Hindlimb muscle (tissue), 1 donor: ENCODE results near the gene GLYATL1. TPM values are rescaled to one million over a fixed set of nuclear protein-coding genes. Genes with fewer than 3 reads are reported as not detected.
"Not testable (repeated sequence)": the region's sequence is repeated elsewhere in the genome, so short reads cannot be mapped to it uniquely, and the experiment has no call there.

Source experiments
- DNase-seq: peaks from one replicate; pipeline ENCODE4 v3.0.0-alpha.2; 2013
- polyA plus RNA-seq: library from polyadenylated mRNA; unstranded; fragments of 120-200 nt; gene quantifications from one replicate; pipeline ENCODE4 v1.2.1, GENCODE V29; 2013; ENCODE audit not compliant: insufficient read length

The GLYATL1 gene
- polyA plus RNA-seq, 1 donor = 0.96 TPM

DNA sequence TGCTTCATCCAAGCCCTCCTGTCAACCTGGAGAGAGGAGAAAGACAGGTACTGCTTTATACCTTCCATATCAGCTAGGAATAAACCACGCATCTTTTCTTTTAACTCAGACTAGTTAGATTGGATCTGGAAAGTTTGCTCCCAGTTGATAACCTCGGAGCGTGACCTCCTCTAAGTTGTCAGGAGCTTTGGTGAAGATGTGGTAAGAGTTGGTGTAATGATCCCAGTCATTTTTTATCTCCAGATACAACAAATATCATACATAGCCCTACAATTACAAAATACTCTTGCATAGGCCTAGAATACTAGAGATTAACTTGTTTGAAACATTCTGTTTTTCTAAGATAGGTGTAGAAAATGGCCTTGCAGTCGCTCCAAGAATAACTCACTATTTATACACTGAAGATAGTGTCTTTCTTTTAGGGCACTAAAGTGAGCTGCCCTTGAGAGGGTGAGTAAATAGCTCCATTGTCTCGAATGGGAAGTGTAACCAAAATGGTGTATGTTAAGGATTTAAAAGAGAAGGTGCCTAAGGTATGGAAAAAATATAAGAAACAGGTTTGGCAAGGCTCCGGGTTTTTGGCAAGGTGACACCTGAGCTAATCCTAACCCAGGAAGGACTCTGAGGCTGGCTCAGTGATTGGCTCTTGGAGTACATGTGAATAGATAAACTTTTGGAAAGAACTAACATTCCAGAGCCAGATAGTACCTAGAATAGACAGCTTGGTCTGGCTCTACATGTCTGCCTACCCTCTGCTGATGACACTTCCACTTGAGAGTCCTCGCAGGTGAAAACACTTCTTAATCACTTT, 59.4 kb downstream of the GLYATL1 start:
- no peak for DNase-seq

DNA sequence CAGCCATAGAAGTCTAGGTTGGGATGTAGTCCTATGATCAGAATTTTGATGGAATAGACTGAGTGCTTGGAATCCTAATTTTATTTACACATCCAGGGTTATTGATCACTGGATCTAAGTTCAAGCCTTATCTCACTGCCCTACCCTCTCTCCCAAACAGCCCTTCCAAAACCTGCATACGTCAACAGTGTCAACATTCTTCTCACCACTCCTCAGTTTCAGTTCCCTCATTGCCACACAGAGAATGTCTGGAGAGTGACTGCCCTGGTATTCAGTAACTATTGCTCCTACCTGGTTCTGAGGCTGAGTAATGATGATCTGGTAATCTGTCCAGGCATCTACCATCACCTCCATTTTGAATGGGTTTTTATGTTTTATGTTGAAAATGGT, 60.0 kb downstream of the GLYATL1 start:
- no peak for DNase-seq

DNA sequence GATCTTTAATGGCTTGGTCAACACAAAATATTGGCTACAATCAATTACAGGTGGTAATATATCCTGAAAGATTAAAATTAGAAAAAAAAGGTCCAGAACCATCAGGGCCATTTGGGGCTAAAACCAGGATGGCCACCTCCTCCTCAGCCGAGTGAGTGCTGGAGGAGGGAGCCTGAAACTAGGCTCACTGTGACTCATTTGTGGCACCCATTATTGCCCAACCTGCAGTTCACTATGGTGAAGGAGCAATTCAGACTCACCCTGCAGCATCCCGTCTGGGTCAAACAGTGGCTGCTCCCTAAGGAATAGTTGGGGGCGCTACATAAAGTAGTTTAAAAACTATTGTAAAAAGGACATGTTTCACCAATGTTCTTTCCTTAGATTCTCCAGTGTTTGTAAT, 60.7 kb downstream of the GLYATL1 start:
- DNase-seq = no peak

DNA sequence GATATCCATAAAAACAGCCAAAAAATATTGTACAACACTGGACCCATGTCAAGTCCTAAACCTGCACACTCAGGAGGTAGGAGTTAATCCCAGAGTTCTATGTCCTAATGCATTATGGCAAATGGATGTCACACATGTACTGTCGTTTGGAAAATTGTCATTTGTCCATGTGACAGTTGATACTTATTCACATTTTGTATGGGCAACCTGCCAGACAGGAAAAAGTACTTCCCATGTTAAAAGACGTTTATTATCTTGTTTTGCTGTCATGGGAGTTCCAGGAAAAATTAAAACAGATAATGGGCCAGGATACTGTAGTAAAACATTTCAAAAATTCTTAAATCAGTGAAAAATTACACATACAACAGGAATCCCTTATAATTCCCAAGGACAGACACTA, 62.7 kb downstream of the GLYATL1 start:
- DNase-seq = not testable (repeated sequence)

Other genes with a start within 250 kb of the GLYATL1 start
- not detected for gene GLYAT, start 207.5 kb upstream of the GLYATL1 start, polyA plus RNA-seq
- 1.1 TPM for gene GLYATL2, start 94.8 kb upstream of the GLYATL1 start, polyA plus RNA-seq
- not detected for gene GLYATL1B, start 146.8 kb downstream of the GLYATL1 start, polyA plus RNA-seq
- 5.3 TPM for gene FAM111B, start 167.7 kb downstream of the GLYATL1 start, polyA plus RNA-seq
- gene FAM111A, start 203.4 kb downstream of the GLYATL1 start, polyA plus RNA-seq = 25.4 TPM
- gene DTX4, start 232.6 kb downstream of the GLYATL1 start, polyA plus RNA-seq = 19.4 TPM